Glutamatergic neuron (in vitro differentiated cells): Measurements from ENCODE around the gene NTM. TPM values are rescaled to one million over a fixed set of nuclear protein-coding genes. Genes with fewer than 3 reads are reported as not detected.

Experiments
- DNase-seq: peaks from one replicate; pipeline ENCODE4 v3.0.0; 2022
- H3K27ac Mint-ChIP-seq: one replicate; pipeline ENCODE4 v1.8.0; 2020; ENCODE audit warnings: mild to moderate bottlenecking, mixed read lengths, inconsistent platforms; ENCODE audit not compliant: unreplicated experiment
- H3K27me3 Mint-ChIP-seq: one replicate; pipeline ENCODE4 v1.8.0; 2020; ENCODE audit warnings: mild to moderate bottlenecking, moderate library complexity, mixed read lengths, inconsistent platforms; ENCODE audit not compliant: unreplicated experiment
- H3K36me3 Mint-ChIP-seq: one replicate; pipeline ENCODE4 v1.8.0; 2020; ENCODE audit warnings: mild to moderate bottlenecking, mixed read lengths, inconsistent platforms; ENCODE audit not compliant: unreplicated experiment
- H3K4me1 Mint-ChIP-seq: one replicate; pipeline ENCODE4 v1.8.0; 2020; ENCODE audit warnings: mild to moderate bottlenecking, low read depth, mixed read lengths, inconsistent platforms; ENCODE audit not compliant: unreplicated experiment
- H3K4me3 Mint-ChIP-seq: one replicate; pipeline ENCODE4 v1.8.0; 2020; ENCODE audit warnings: mild to moderate bottlenecking, mixed read lengths, inconsistent platforms; ENCODE audit not compliant: unreplicated experiment
- H3K9me3 Mint-ChIP-seq: one replicate; pipeline ENCODE4 v1.8.0; 2020; ENCODE audit warnings: mild to moderate bottlenecking, moderate library complexity, mixed read lengths, inconsistent platforms; ENCODE audit not compliant: unreplicated experiment
- CTCF ChIP-seq: fragments of 200-600 bp; sonication (generic); IDR thresholded peaks from one replicate; pipeline ENCODE4 v1.5.0; 2021; ENCODE audit not compliant: partially characterized antibody, unreplicated experiment
- total RNA-seq: library from RNA; stranded (reverse); fragmentation: NEBNext Ultra II Directional; extraction: Animal tissue kit (Norgen Biotek cat#: 25700); gene quantifications from one replicate; pipeline ENCODE4 v1.2.1, GENCODE V29; 2021; ENCODE audit not compliant: unreplicated experiment

NTM gene
- total RNA-seq, 1 donor from 2014 or later = 1.2 TPM

- DNase-seq = no peak
- Mint-ChIP-seq H3K9me3 (peaks cover 5% of the 10 kb centered on the region), H3K36me3 (no peaks in the 10 kb centered on the region), H3K27me3 (no peaks in the 10 kb centered on the region), H3K4me1 (peaks cover 5% of the 10 kb centered on the region), H3K4me3 (no peak overlapping the region), H3K27ac (no peak overlapping the region)
- no peak for TF ChIP-seq CTCF
These were observed 240.9 kb downstream of the NTM start for GRCh38 chr11:131611322-131611721.

GRCh38 chr11:131612533-131612932, 242.1 kb downstream of the NTM start:
- TF ChIP-seq CTCF = no peak
- H3K36me3 Mint-ChIP-seq = no peaks in the 10 kb centered on the region

GRCh38 chr11:131614631-131615030, 244.2 kb downstream of the NTM start:
- no peak for DNase-seq
- Mint-ChIP-seq H3K4me3 (no peak overlapping the region), H3K27ac (no peak overlapping the region), H3K27me3 (peaks cover 6% of the 10 kb centered on the region), H3K36me3 (no peaks in the 10 kb centered on the region), H3K4me1 (peaks cover 7% of the 10 kb centered on the region), H3K9me3 (peaks cover 3% of the 10 kb centered on the region)
- no peak for TF ChIP-seq CTCF

More at GRCh38 chr11:131612533-131612932, 242.1 kb downstream of the NTM start:
- DNase-seq = no peak
- Mint-ChIP-seq H3K27ac (no peak overlapping the region), H3K27me3 (peaks cover 6% of the 10 kb centered on the region), H3K9me3 (peaks cover 5% of the 10 kb centered on the region), H3K4me1 (peaks cover 7% of the 10 kb centered on the region), H3K4me3 (no peak overlapping the region)

- peaks cover 6% of the 10 kb centered on the region for H3K4me1 Mint-ChIP-seq
- peaks cover 3% of the 10 kb centered on the region for H3K9me3 Mint-ChIP-seq
- H3K36me3 Mint-ChIP-seq = no peaks in the 10 kb centered on the region
- H3K27ac Mint-ChIP-seq = no peak overlapping the region
- H3K27me3 Mint-ChIP-seq = peaks cover 6% of the 10 kb centered on the region
- no peak overlapping the region for H3K4me3 Mint-ChIP-seq
- DNase-seq = no peak
- TF ChIP-seq CTCF = no peak
These were observed 245.2 kb downstream of the NTM start for GRCh38 chr11:131615611-131616010.

- Mint-ChIP-seq H3K4me3 (no peak overlapping the region), H3K36me3 (no peaks in the 10 kb centered on the region), H3K27ac (no peak overlapping the region), H3K9me3 (peaks cover 3% of the 10 kb centered on the region), H3K4me1 (peaks cover 4% of the 10 kb centered on the region), H3K27me3 (peaks cover 6% of the 10 kb centered on the region)
- no peak for TF ChIP-seq CTCF
- DNase-seq = no peak
These were observed 246.2 kb downstream of the NTM start for GRCh38 chr11:131616481-131617140.
